Keratinocyte (primary cell): ENCODE measurements around the gene CCDC18. TPM values are rescaled to one million over a fixed set of nuclear protein-coding genes. Genes with fewer than 3 reads are reported as not detected.
"Not testable (repeated sequence)": the region's sequence is repeated elsewhere in the genome, so short reads cannot be mapped to it uniquely, and the experiment has no call there.

Source experiments
- DNase-seq: peaks from one replicate; pipeline ENCODE4 v3.0.0-alpha.2; 2011; ENCODE audit warnings: low read depth, missing footprints, low spot score
- FAIRE-seq: peaks from 2 replicates; lab custom pipeline; 2011; peaks lifted over from hg19 to GRCh38; lab: Jason Lieb, UNC
- H2AFZ ChIP-seq: 2 replicates; pipeline ENCODE4 v1.6.0; 2012; ENCODE audit warnings: low read length, control low read depth, inconsistent platforms; ENCODE audit not compliant: control insufficient read depth
- H3K27ac ChIP-seq: 2 replicates; pipeline ENCODE4 v1.5.1; 2011; ENCODE audit warnings: low read length; ENCODE audit not compliant: control insufficient read depth, insufficient read depth
- H3K27me3 ChIP-seq: 3 replicates; pipeline ENCODE4 v1.6.0; 2011; ENCODE audit warnings: low read length; ENCODE audit not compliant: control insufficient read depth, insufficient read depth; ENCODE audit errors: extremely low read depth
- H3K36me3 ChIP-seq, 2 experiments: 2 replicates in 1 of 2; 3 replicates in 1 of 2; pipeline ENCODE4 v1.5.1; 2011; ENCODE audit warnings: low read length in 2 of 2, mild to moderate bottlenecking in 1 of 2; ENCODE audit not compliant: control insufficient read depth in 2 of 2, insufficient read depth in 2 of 2; ENCODE audit errors: extremely low read depth in 1 of 2
- H3K4me1 ChIP-seq: 3 replicates; pipeline ENCODE4 v1.5.1; 2011; ENCODE audit warnings: low read length; ENCODE audit not compliant: control insufficient read depth, insufficient read depth; ENCODE audit errors: extremely low read depth
- H3K4me2 ChIP-seq: 3 replicates; pipeline ENCODE4 v1.6.0; 2011; ENCODE audit warnings: low read depth, low read length; ENCODE audit not compliant: control insufficient read depth, insufficient read depth; ENCODE audit errors: extremely low read depth
- H3K4me3 ChIP-seq, 3 experiments: fragments of 200-600 bp in 1 of 3; sonication (generic) in 1 of 3; 2 replicates in 2 of 3; 3 replicates in 1 of 3; pipeline ENCODE4 v1.5.1; 2011 to 2016; ENCODE audit warnings: low read length in 3 of 3, mild to moderate bottlenecking in 3 of 3, control low read depth in 2 of 3, inconsistent platforms in 1 of 3, low read depth in 1 of 3, mixed read lengths in 1 of 3, mixed run types in 1 of 3, moderate library complexity in 1 of 3; ENCODE audit not compliant: control insufficient read depth in 2 of 3, insufficient read depth in 2 of 3; ENCODE audit errors: extremely low read depth in 1 of 3
- H3K79me2 ChIP-seq: 2 replicates; pipeline ENCODE4 v1.6.0; 2012; ENCODE audit warnings: low read length; ENCODE audit not compliant: control insufficient read depth, insufficient read depth
- H3K9ac ChIP-seq: 3 replicates; pipeline ENCODE4 v1.6.0; 2011; ENCODE audit warnings: low read length; ENCODE audit not compliant: control insufficient read depth, insufficient read depth; ENCODE audit errors: extremely low read depth
- H3K9me1 ChIP-seq: 3 replicates; pipeline ENCODE4 v1.6.0; 2011; ENCODE audit warnings: low read length; ENCODE audit not compliant: control insufficient read depth, insufficient read depth; ENCODE audit errors: extremely low read depth
- H3K9me3 ChIP-seq: 2 replicates; pipeline ENCODE4 v1.5.1; 2012; ENCODE audit warnings: low read depth, low read length; ENCODE audit not compliant: control insufficient read depth
- H4K20me1 ChIP-seq: 3 replicates; pipeline ENCODE4 v1.6.0; 2011; ENCODE audit warnings: low read length; ENCODE audit not compliant: control insufficient read depth, insufficient read depth; ENCODE audit errors: extremely low read depth
- EZH2 ChIP-seq: IDR thresholded peaks from one replicate; pipeline ENCODE4 v1.6.1; 2012; ENCODE audit warnings: inconsistent platforms, mild to moderate bottlenecking, low read length, moderate library complexity
- dilution Hi-C: fragments of 300-500 bp; cut with MboI; formaldehyde crosslinking; loops from one replicate; pipeline ENCODE4 v1.7.0; 2020; ENCODE audit warnings: low sequenced_read_pairs; ENCODE audit not compliant: extremely low pct_ligation_motif_present
- polyA plus RNA-seq, 5 experiments: library from polyadenylated mRNA; depleted of rRNA in 3 of 5; stranded (reverse) in 3 of 5; stranded (forward) in 1 of 5; unstranded in 1 of 5; fragments of >200 nt; gene quantifications; 1 replicate in 1 of 5; 2 replicates in 3 of 5; 3 replicates in 1 of 5; pipeline versions ENCODE4 v1.2.1 to v1.2.3, GENCODE V29; 2011 to 2012; ENCODE audit warnings: missing spikeins in 2 of 5, low read depth in 1 of 5, low replicate concordance in 1 of 5
- TF ChIP-seq, protein P1 (sequence below), 3 experiments: IDR thresholded peaks in 1 of 3; conservative IDR thresholded peaks in 1 of 3; optimal IDR thresholded peaks in 1 of 3; 2 replicates in 2 of 3; 3 replicates in 1 of 3; pipeline versions ENCODE3 to v1.5.1; 2011; ENCODE audit warnings: low read length in 3 of 3, mild to moderate bottlenecking in 3 of 3, moderate library complexity in 2 of 3, control low read depth in 1 of 3, inconsistent platforms in 1 of 3; ENCODE audit not compliant: insufficient read depth in 2 of 3; ENCODE audit errors: extremely low read depth in 1 of 3

Gene CCDC18
- polyA plus RNA-seq, 1 donor (not counting 4 experiments of a cell fraction or from before 2014, with no cell fraction given): 6.0 TPM

GRCh38 chr1:93219443-93219842 lies 38.9 kb downstream of the CCDC18 start:
- Histone ChIP-seq H3K27me3 (no peaks in the 10 kb centered on the region), H3K4me1 (peaks cover 14% of the 10 kb centered on the region), H3K9ac (no peak overlapping the region), H3K79me2 (no peaks in the 10 kb centered on the region), H3K4me2 (no peak overlapping the region), H3K9me1 (no peaks in the 10 kb centered on the region), H2AFZ (no peak overlapping the region), H3K4me3 (no peak overlapping the region), H3K9me3 (no peaks in the 10 kb centered on the region), H4K20me1 (no peaks in the 10 kb centered on the region), H3K36me3 (peaks cover 0 to 19% of the 10 kb centered on the region in 2 experiments), H3K27ac (no peak overlapping the region)
- dilution Hi-C loops: no loop called here
- FAIRE-seq (peak; percentile 36), DNase-seq (no peak)
- TF ChIP-seq EZH2: no peak

GRCh38 chr1:93220716-93221115 lies 40.2 kb downstream of the CCDC18 start:
- H3K4me3 ChIP-seq, H3K27ac ChIP-seq, H3K9me1 ChIP-seq, H3K27me3 ChIP-seq, H3K4me2 ChIP-seq, dilution Hi-C loops, H3K9ac ChIP-seq, FAIRE-seq, H4K20me1 ChIP-seq, H3K9me3 ChIP-seq, H3K79me2 ChIP-seq, H2AFZ ChIP-seq, DNase-seq: not testable (repeated sequence)
- Histone ChIP-seq H3K4me1 (peaks cover 14% of the 10 kb centered on the region), H3K36me3 (peaks cover 0 to 18% of the 10 kb centered on the region in 2 experiments)

GRCh38 chr1:93221913-93222312 lies 41.4 kb downstream of the CCDC18 start:
- no peak overlapping the region for H3K4me2 ChIP-seq
- DNase-seq: no peak
- dilution Hi-C loops: no loop called here
- FAIRE-seq: peak; percentile 23
- H3K36me3 ChIP-seq: peaks cover 0 to 15% of the 10 kb centered on the region in 2 experiments
- no peaks in the 10 kb centered on the region for H3K79me2 ChIP-seq
- H4K20me1 ChIP-seq: no peaks in the 10 kb centered on the region
- no peak overlapping the region for H3K4me3 ChIP-seq
- no peaks in the 10 kb centered on the region for H3K27me3 ChIP-seq
- TF ChIP-seq, protein P1, sequence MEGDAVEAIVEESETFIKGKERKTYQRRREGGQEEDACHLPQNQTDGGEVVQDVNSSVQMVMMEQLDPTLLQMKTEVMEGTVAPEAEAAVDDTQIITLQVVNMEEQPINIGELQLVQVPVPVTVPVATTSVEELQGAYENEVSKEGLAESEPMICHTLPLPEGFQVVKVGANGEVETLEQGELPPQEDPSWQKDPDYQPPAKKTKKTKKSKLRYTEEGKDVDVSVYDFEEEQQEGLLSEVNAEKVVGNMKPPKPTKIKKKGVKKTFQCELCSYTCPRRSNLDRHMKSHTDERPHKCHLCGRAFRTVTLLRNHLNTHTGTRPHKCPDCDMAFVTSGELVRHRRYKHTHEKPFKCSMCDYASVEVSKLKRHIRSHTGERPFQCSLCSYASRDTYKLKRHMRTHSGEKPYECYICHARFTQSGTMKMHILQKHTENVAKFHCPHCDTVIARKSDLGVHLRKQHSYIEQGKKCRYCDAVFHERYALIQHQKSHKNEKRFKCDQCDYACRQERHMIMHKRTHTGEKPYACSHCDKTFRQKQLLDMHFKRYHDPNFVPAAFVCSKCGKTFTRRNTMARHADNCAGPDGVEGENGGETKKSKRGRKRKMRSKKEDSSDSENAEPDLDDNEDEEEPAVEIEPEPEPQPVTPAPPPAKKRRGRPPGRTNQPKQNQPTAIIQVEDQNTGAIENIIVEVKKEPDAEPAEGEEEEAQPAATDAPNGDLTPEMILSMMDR (optimal IDR thresholded peaks at IDR 0.05 in 1 of 3, IDR thresholded peaks at IDR 0.05 in 1 of 3, conservative IDR thresholded peaks at IDR 0.05 in 1 of 3; ENCODE audit: extremely low read depth in 1 of 3, insufficient read depth in 2 of 3, low read length in 3 of 3): no peak
- TF ChIP-seq EZH2: no peak
- H3K4me1 ChIP-seq: peaks cover 14% of the 10 kb centered on the region
- no peaks in the 10 kb centered on the region for H3K9me1 ChIP-seq
- H2AFZ ChIP-seq: no peak overlapping the region
- H3K9ac ChIP-seq: no peak overlapping the region
- H3K27ac ChIP-seq: no peak overlapping the region
- no peaks in the 10 kb centered on the region for H3K9me3 ChIP-seq
